HCT116 (cell line): ENCODE results near the gene SLC38A9. TPM values are rescaled to one million over a fixed set of nuclear protein-coding genes. Genes with fewer than 3 reads are reported as not detected.

Experiments
- ATAC-seq: fragments of 200-7000 bp; cut with Tn5 transposase; 2 replicates; pipeline ENCODE4 v1.9.1; 2020; ENCODE audit warnings: mild to moderate bottlenecking, moderate library complexity
- BruUV-seq: library from RNA; stranded (reverse); fragments of 400-500 nt; replicated peaks from 2 replicates; lab custom pipeline; 2021; lab: Mats Ljungman, UMichigan
- CTCF ChIA-PET: fragments of 300-600 bp; sonication (Branson Sonifier 250); formaldehyde crosslinking; loops from one replicate; lab custom pipeline; 2021; ENCODE audit warnings: antibody characterized with exemption; lab: Charles Lee
- POLR2A ChIA-PET: fragments of 300-600, 350-600 bp; sonication (Branson Sonifier 250); formaldehyde crosslinking; loops from one replicate; lab custom pipeline; 2021; ENCODE audit warnings: antibody characterized with exemption; lab: Charles Lee
- RAD21 ChIA-PET, 2 experiments: fragments of 300-600 bp; sonication (Branson Sonifier 250); formaldehyde crosslinking; loops; one replicate each; lab custom pipeline; 2023; ENCODE audit warnings: low total read pairs in 2 of 2; ENCODE audit not compliant: uncharacterized antibody in 2 of 2, unreplicated experiment in 2 of 2, low non-redundant PET in 1 of 2; lab: Charles Lee
- DNase-seq: peaks from one replicate; pipeline ENCODE4 v3.0.0-alpha.2; 2010; ENCODE audit warnings: low read depth, low spot score
- H2AFZ ChIP-seq: fragments of 200-600 bp; shearing (Covaris generic), sonication (generic); 2 replicates; pipeline ENCODE4 v1.6.1; 2017; ENCODE audit warnings: low read depth, mixed run types, mixed read lengths, antibody characterized with exemption, low read length; ENCODE audit not compliant: poor library complexity, severe bottlenecking
- H3K27ac ChIP-seq: 2 replicates; pipeline ENCODE4 v1.5.1; 2012; ENCODE audit warnings: low read depth, low read length
- H3K27me3 ChIP-seq: fragments of 200-600 bp; sonication (generic); 2 replicates; pipeline ENCODE4 v1.6.1; 2016; ENCODE audit warnings: mixed run types, low read length, mixed read lengths; ENCODE audit not compliant: insufficient read depth
- H3K36me3 ChIP-seq, 2 experiments: fragments of 200-500 bp in 1 of 2; fragments of 200-600 bp in 1 of 2; sonication (Bioruptor generic) in 1 of 2; sonication (generic) in 1 of 2; 2 replicates each; pipeline versions ENCODE4 v1.5.1 to v1.6.1; 2014 to 2016; ENCODE audit warnings: low read length in 2 of 2, inconsistent platforms in 1 of 2, mixed read lengths in 1 of 2, mixed run types in 1 of 2; ENCODE audit not compliant: insufficient read depth in 2 of 2, control insufficient read depth in 1 of 2
- H3K4me1 ChIP-seq, 2 experiments: fragments of 200-600 bp in 1 of 2; sonication (generic) in 1 of 2; 2 replicates each; pipeline versions ENCODE4 v1.5.1 to v1.6.1; 2012 to 2017; ENCODE audit warnings: low read length in 2 of 2, inconsistent platforms in 1 of 2, mild to moderate bottlenecking in 1 of 2, mixed read lengths in 1 of 2, mixed run types in 1 of 2, moderate library complexity in 1 of 2; ENCODE audit not compliant: insufficient read depth in 2 of 2, control insufficient read depth in 1 of 2
- H3K4me2 ChIP-seq: fragments of 200-600 bp; sonication (generic); 2 replicates; pipeline ENCODE4 v1.6.1; 2017; ENCODE audit warnings: mixed run types, low read length, mixed read lengths
- H3K4me3 ChIP-seq, 2 experiments: fragments of 200-600 bp in 1 of 2; sonication (generic) in 1 of 2; replicated peaks in 1 of 2; 2 replicates each; pipeline ENCODE4 v1.5.1; 2011 to 2016; ENCODE audit warnings: low read length in 2 of 2, control low read depth in 1 of 2, low read depth in 1 of 2, mild to moderate bottlenecking in 1 of 2, mixed read lengths in 1 of 2, mixed run types in 1 of 2
- H3K79me2 ChIP-seq: fragments of 200-600 bp; sonication (generic); 2 replicates; pipeline ENCODE4 v1.6.1; 2017; ENCODE audit warnings: mild to moderate bottlenecking, mixed run types, low read length, moderate library complexity, mixed read lengths; ENCODE audit not compliant: insufficient read depth
- H3K9ac ChIP-seq: fragments of 200-600 bp; sonication (generic); 2 replicates; pipeline ENCODE4 v1.6.1; 2016; ENCODE audit warnings: low read length, mixed read lengths
- H3K9me2 ChIP-seq: fragments of 200-600 bp; sonication (generic), shearing (Covaris generic); 2 replicates; pipeline ENCODE4 v1.6.1; 2017; ENCODE audit warnings: mixed run types, mild to moderate bottlenecking, moderate library complexity; ENCODE audit not compliant: insufficient read depth
- H3K9me3 ChIP-seq, 2 experiments: fragments of 200-500 bp in 1 of 2; fragments of 200-600 bp in 1 of 2; sonication (Bioruptor generic) in 1 of 2; sonication (generic) in 1 of 2; 2 replicates each; pipeline ENCODE4 v1.6.1; 2014 to 2017; ENCODE audit warnings: low read length in 2 of 2, mixed read lengths in 2 of 2, inconsistent platforms in 1 of 2, low read depth in 1 of 2, mild to moderate bottlenecking in 1 of 2, mixed run types in 1 of 2, moderate library complexity in 1 of 2; ENCODE audit not compliant: control insufficient read depth in 1 of 2, insufficient read depth in 1 of 2
- H4K20me1 ChIP-seq: fragments of 200-600 bp; sonication (generic), shearing (Covaris generic); 2 replicates; pipeline ENCODE4 v1.6.1; 2017; ENCODE audit warnings: mixed run types, mild to moderate bottlenecking, moderate library complexity; ENCODE audit not compliant: insufficient read depth
- EGR1 ChIP-seq: IDR thresholded peaks from 2 replicates; pipeline ENCODE4 v1.6.1; 2012; ENCODE audit warnings: low read depth
- ELF1 ChIP-seq: IDR thresholded peaks from 2 replicates; pipeline ENCODE4 v1.6.1; 2012; ENCODE audit warnings: low read depth, borderline replicate concordance
- EZH2 ChIP-seq: fragments of 200-600 bp; sonication (generic); IDR thresholded peaks from 2 replicates; pipeline ENCODE4 v1.6.1; 2017; ENCODE audit warnings: antibody characterized with exemption, mixed run types
- EZH2phosphoT487 ChIP-seq: fragments of 200-600 bp; IDR thresholded peaks from 2 replicates; pipeline ENCODE4 v1.6.1; 2018; ENCODE audit warnings: antibody characterized with exemption, borderline replicate concordance
- FOSL1 ChIP-seq: IDR thresholded peaks from 2 replicates; pipeline ENCODE4 v1.6.1; 2012; ENCODE audit warnings: low read depth
- JUND ChIP-seq: IDR thresholded peaks from 2 replicates; pipeline ENCODE4 v1.6.1; 2012
- RAD21 ChIP-seq: IDR thresholded peaks from 2 replicates; pipeline ENCODE4 v1.6.1; 2012; ENCODE audit warnings: low read depth, mild to moderate bottlenecking
- SP1 ChIP-seq: IDR thresholded peaks from 2 replicates; pipeline ENCODE4 v1.6.1; 2012; ENCODE audit warnings: low read depth
- SRF ChIP-seq: IDR thresholded peaks from 2 replicates; pipeline ENCODE4 v1.6.1; 2012; ENCODE audit warnings: low read depth
- ZFX ChIP-seq: fragments of 450-650 bp; IDR thresholded peaks from 2 replicates; pipeline ENCODE4 v1.6.1; 2017
- intact Hi-C: fragments of 100-400 bp; cut with micrococcal nuclease; formaldehyde crosslinking; loops from 2 replicates; pipeline ENCODE4 v1.10.0; 2022
- total RNA-seq: library from RNA; stranded (reverse); gene quantifications from one replicate; pipeline ENCODE4 v1.2.1, GENCODE V29; 2021; ENCODE audit not compliant: unreplicated experiment
- TF ChIP-seq, protein P1 (sequence below): IDR thresholded peaks from 2 replicates; pipeline ENCODE4 v1.6.1; 2011; ENCODE audit warnings: mild to moderate bottlenecking, low read length, moderate library complexity; ENCODE audit not compliant: insufficient replicate concordance; ENCODE audit errors: extremely low read depth

Gene SLC38A9
- total RNA-seq, 1 experiment from 2014 or later, result 12.6 TPM

DNA sequence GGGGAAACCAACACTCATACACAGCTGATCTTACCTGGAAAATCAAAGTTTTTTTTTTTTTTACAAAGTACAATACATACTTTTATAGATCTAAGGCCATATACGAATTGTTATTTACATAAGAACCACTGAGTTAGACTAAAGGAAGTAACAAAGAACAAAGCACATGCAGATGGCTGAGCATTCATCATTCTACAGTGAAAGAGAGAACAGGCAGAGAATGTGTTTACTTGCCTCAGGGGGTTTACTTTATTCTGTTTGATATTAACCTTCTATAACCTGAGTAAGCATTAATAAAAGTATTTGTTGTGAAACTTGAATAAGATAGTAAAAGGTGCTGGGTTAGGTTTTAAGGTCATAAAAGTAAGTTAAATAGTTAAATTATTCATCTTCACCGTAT is 54.7 kb downstream of the SLC38A9 start:
- intact Hi-C loops, result no loop called here

DNA sequence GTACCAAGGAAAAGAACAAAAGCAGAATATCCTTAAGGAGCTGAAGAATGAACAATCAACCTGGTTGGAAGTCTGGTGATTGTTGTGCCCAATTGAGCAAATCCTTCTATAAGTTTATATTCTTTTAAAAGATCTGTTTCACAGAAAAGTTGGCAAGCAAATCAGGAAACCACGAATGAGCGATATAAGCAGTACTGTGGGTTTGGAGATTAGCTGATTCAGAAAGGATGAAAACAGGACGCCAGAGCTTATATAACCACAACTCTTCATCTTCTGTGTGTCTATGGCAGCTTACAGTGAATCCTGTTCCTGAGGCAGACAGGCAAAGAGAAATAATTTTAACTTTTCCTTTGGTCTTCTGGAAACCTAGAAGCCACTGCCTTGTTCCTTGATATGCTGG is 61.7 kb downstream of the SLC38A9 start:
- ChIA-PET POLR2A (no interaction called here), RAD21 (no interaction called here), CTCF (no interaction called here)
- no peak for ATAC-seq
- intact Hi-C loops, result no loop called here
- Histone ChIP-seq H3K9me3 (no peaks in the 10 kb centered on the region), H3K4me2 (no peak overlapping the region), H3K9me2 (no peaks in the 10 kb centered on the region), H3K4me3 (no peak overlapping the region), H4K20me1 (no peaks in the 10 kb centered on the region), H3K27ac (no peak overlapping the region), H3K36me3 (no peaks in the 10 kb centered on the region), H2AFZ (no peak overlapping the region), H3K4me1 (peaks cover 0 to 4% of the 10 kb centered on the region in 2 experiments; a peak in 1 of 4 replicates), H3K27me3 (no peaks in the 10 kb centered on the region), H3K79me2 (no peaks in the 10 kb centered on the region), H3K9ac (no peak overlapping the region)
- no TSS peak for BruUV-seq
- no peak for TF ChIP-seq FOSL1
- no peak for DNase-seq

More for the DNA sequence above, 54.7 kb downstream of the SLC38A9 start:
- no peaks in the 10 kb centered on the region for H3K9me2 ChIP-seq
- H3K9me3 ChIP-seq, result no peaks in the 10 kb centered on the region
- POLR2A ChIA-PET, result no interaction called here
- TF ChIP-seq RAD21, result no peak
- no peak for TF ChIP-seq EGR1
- TF ChIP-seq JUND, result no peak
- TF ChIP-seq EZH2, result no peak
- no peak for TF ChIP-seq ELF1
- TF ChIP-seq ZFX, result no peak
- TF ChIP-seq, protein P1, sequence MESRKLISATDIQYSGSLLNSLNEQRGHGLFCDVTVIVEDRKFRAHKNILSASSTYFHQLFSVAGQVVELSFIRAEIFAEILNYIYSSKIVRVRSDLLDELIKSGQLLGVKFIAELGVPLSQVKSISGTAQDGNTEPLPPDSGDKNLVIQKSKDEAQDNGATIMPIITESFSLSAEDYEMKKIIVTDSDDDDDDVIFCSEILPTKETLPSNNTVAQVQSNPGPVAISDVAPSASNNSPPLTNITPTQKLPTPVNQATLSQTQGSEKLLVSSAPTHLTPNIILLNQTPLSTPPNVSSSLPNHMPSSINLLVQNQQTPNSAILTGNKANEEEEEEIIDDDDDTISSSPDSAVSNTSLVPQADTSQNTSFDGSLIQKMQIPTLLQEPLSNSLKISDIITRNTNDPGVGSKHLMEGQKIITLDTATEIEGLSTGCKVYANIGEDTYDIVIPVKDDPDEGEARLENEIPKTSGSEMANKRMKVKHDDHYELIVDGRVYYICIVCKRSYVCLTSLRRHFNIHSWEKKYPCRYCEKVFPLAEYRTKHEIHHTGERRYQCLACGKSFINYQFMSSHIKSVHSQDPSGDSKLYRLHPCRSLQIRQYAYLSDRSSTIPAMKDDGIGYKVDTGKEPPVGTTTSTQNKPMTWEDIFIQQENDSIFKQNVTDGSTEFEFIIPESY, result no peak
- TF ChIP-seq EZH2phosphoT487, result no peak
- TF ChIP-seq SP1, result no peak
- no peak for TF ChIP-seq SRF
- no peak overlapping the region for H2AFZ ChIP-seq
- H3K27ac ChIP-seq, result no peak overlapping the region
- RAD21 ChIA-PET, result no interaction called here
- BruUV-seq, result no TSS peak
- DNase-seq (no peak), ATAC-seq (no peak)
- H3K4me1 ChIP-seq, result no peaks in the 10 kb centered on the region
- H3K9ac ChIP-seq, result no peak overlapping the region
- H3K4me2 ChIP-seq, result no peak overlapping the region
- CTCF ChIA-PET, result no interaction called here
- H4K20me1 ChIP-seq, result no peaks in the 10 kb centered on the region
- H3K4me3 ChIP-seq, result no peak overlapping the region
- no peaks in the 10 kb centered on the region for H3K36me3 ChIP-seq
- H3K79me2 ChIP-seq, result no peaks in the 10 kb centered on the region
- no peaks in the 10 kb centered on the region for H3K27me3 ChIP-seq
